Heart left ventricle (tissue), 16 donors: ENCODE data around the gene ARFGAP1. TPM values are rescaled to one million over a fixed set of nuclear protein-coding genes. Genes with fewer than 3 reads are reported as not detected.

ENCODE experiments used
- ATAC-seq, 4 donors: fragments of 200-7000 bp; cut with Tn5 transposase; one replicate each; pipeline ENCODE4 v1.9.1; 2020 to 2022; ENCODE audit warnings: moderate library complexity in 4 of 4, mild to moderate bottlenecking in 3 of 4, moderate number of reproducible peaks in 1 of 4
- DNase-seq, 5 donors: peaks; one replicate each; pipeline ENCODE4 v3.0.0-alpha.2; 2020
- H3K27ac ChIP-seq, 12 donors: fragments of 200-600 bp; sonication (generic) in 4 of 12; one replicate each; pipeline versions ENCODE4 v1.5.0 to v1.8.0; 2016 to 2022; ENCODE audit warnings: mild to moderate bottlenecking in 2 of 12
- H3K27me3 ChIP-seq, 9 donors: fragments of 200-600 bp; sonication (generic) in 2 of 9; one replicate each; pipeline versions ENCODE4 v1.5.1 to v1.8.0; 2016 to 2022; ENCODE audit warnings: mild to moderate bottlenecking in 3 of 9
- H3K36me3 ChIP-seq, 9 donors: fragments of 200-600 bp; sonication (generic) in 2 of 9; one replicate each; pipeline versions ENCODE4 v1.5.0 to v1.8.0; 2018 to 2022; ENCODE audit warnings: mild to moderate bottlenecking in 2 of 9
- H3K4me1 ChIP-seq, 12 donors: fragments of 200-600 bp; sonication (generic) in 4 of 12; one replicate each; pipeline versions ENCODE4 v1.5.0 to v1.8.0; 2016 to 2022; ENCODE audit warnings: mild to moderate bottlenecking in 3 of 12
- H3K4me3 ChIP-seq, 12 donors: fragments of 200-600 bp; sonication (generic) in 4 of 12; one replicate each; pipeline versions ENCODE4 v1.5.0 to v1.8.0; 2017 to 2022; ENCODE audit warnings: mild to moderate bottlenecking in 9 of 12, moderate library complexity in 4 of 12
- H3K9me3 ChIP-seq, 12 donors: fragments of 200-600 bp; sonication (generic) in 4 of 12; one replicate each; pipeline versions ENCODE4 v1.5.0 to v1.8.0; 2016 to 2022; ENCODE audit warnings: mild to moderate bottlenecking in 1 of 12
- POLR2A ChIP-seq, 2 donors: fragments of 450-650 bp; IDR thresholded peaks; one replicate each; pipeline ENCODE4 v1.6.1; 2017; ENCODE audit warnings: antibody characterized with exemption in 2 of 2, mild to moderate bottlenecking in 2 of 2, moderate library complexity in 2 of 2
- WGBS, 4 donors: extraction: QIAGEN DNeasy Blood & Tissue Kit in 2 of 4; methylation state at CpG; one replicate each; pipeline versions ENCODE4 v1.1.5 to v1.1.7; 2013 to 2018; 5-methylcytosine and 5-hydroxymethylcytosine counted together
- intact Hi-C, 10 donors: fragments of 100-400 bp; cut with DNase I; formaldehyde crosslinking; loops; one replicate each; pipeline versions ENCODE4 v1.11.1 to v1.14.2; 2022
- polyA plus RNA-seq, 2 donors: library from polyadenylated mRNA; stranded (reverse); fragments of 200-250 nt; gene quantifications; one replicate each; pipeline ENCODE4 v1.2.3, GENCODE V29; 2013
- total RNA-seq, 9 donors: library from RNA; depleted of rRNA in 2 of 9; stranded (reverse); fragments of >200 nt in 2 of 9; fragmentation: NEBNext Ultra II Directional in 3 of 9; extraction: Animal tissue kit (Norgen Biotek cat#: 25700) in 3 of 9; gene quantifications; one replicate each; pipeline versions ENCODE4 v1.1.0 to v1.2.4, GENCODE V29; 2016 to 2023
- TF ChIP-seq, protein P1 (sequence below), 12 donors: fragments of 200-600 bp; sonication (generic) in 4 of 12; IDR thresholded peaks; one replicate each; pipeline versions ENCODE4 v1.5.0 to v1.8.0; 2018 to 2022; ENCODE audit warnings: antibody characterized with exemption in 12 of 12, mild to moderate bottlenecking in 5 of 12
- donor health status: ischemic (EF 13 %, LVEDD 7.1; RV severe dilation, severe dysfunction).
- donor health status: healthy with polysubstance abuse.
- donor health status: DM: no; HTN: yes; CAD: no.
- donor health status: DM: no; HTN: no; CAD: no.
- donor health status: ischemic (EF 25% LVEDD 6.9; RV normal size, moderate dysfunction).
- donor health status: ischemic (EF 25% LVEDD 5.7; RV mildly dilated, moderate dysfunction).
- donor health status: healthy.
- donor health status: DM: yes; HTN: yes; CAD: no.
- donor health status: ischemic (EF 35%, LVEDD 5.7; RV mildly dilated, moderate dysfunction).
- donor health status: nonischemic (EF 11% LVEDD 7.7; RV severe dilation, severe dysfunction).
- donor health status: DM: yes; HTN: yes; CAD: no.
- donor health status: PGD.
- donor health status: ischemic (EF 29% LVEDD 5.4; RV normal size, mild dysfunction).
- donor health status: nonischemic (EF 23%, LVEDD 6.1; RV moderate dilation, normal function).

Gene ARFGAP1
- total and polyA plus RNA-seq, 11 donors: 14.3 to 51.6 (median 29.5) TPM

DNA sequence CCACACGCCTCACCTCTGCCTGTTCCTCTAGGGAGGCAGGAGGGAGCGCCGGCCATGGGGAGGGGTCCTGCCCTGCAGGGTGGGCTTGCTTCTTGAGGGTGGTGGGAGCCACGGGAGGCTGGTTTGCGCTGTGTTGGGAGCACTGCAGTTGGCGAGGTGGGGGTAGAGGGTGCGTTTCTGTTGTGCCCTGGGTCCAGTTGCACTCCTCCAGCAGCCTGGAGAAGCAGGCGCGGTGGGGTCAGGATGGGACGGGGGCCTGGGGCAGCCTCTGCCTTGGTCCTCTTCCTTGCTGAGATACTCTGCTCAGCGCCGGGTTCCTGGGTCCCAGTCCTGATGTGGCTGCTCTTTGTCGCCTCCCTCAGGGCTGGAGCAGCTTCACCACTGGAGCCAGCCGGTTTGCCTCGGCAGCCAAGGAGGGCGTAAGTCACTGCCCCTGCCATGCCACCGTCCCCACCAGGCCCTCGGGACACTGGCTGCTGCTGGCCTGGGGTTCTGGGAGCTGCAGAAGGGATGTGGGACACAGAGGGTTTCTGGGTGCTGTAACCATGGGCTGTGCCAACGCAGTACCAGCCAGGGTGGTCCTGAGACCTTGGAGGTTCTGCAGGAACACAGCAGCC lies 8.4 kb downstream of the ARFGAP1 start:
- TF ChIP-seq POLR2A (IDR thresholded peaks at IDR 0.05): no peak
- TF ChIP-seq, protein P1, sequence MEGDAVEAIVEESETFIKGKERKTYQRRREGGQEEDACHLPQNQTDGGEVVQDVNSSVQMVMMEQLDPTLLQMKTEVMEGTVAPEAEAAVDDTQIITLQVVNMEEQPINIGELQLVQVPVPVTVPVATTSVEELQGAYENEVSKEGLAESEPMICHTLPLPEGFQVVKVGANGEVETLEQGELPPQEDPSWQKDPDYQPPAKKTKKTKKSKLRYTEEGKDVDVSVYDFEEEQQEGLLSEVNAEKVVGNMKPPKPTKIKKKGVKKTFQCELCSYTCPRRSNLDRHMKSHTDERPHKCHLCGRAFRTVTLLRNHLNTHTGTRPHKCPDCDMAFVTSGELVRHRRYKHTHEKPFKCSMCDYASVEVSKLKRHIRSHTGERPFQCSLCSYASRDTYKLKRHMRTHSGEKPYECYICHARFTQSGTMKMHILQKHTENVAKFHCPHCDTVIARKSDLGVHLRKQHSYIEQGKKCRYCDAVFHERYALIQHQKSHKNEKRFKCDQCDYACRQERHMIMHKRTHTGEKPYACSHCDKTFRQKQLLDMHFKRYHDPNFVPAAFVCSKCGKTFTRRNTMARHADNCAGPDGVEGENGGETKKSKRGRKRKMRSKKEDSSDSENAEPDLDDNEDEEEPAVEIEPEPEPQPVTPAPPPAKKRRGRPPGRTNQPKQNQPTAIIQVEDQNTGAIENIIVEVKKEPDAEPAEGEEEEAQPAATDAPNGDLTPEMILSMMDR (IDR thresholded peaks at IDR 0.05): no peak
- ATAC-seq (no peak), DNase-seq (peak in 1 of 5 donors; percentile 14)
- H3K27me3 ChIP-seq: no peaks in the 10 kb centered on the region
- peaks cover 3 to 96% (median 77%) of the 10 kb centered on the region in 9 donors for H3K36me3 ChIP-seq
- H3K27ac ChIP-seq: no peak overlapping the region
- 83 to 93% (median 87%) methylated on average over 13 to 19 of the region's 19 CpGs for WGBS, 4 donors
- H3K4me1 ChIP-seq: peaks cover 0 to 5% (median 0%) of the 10 kb centered on the region in 12 donors
- intact Hi-C loops: no loop called here
- no peak overlapping the region for H3K4me3 ChIP-seq
- no peaks in the 10 kb centered on the region for H3K9me3 ChIP-seq

DNA sequence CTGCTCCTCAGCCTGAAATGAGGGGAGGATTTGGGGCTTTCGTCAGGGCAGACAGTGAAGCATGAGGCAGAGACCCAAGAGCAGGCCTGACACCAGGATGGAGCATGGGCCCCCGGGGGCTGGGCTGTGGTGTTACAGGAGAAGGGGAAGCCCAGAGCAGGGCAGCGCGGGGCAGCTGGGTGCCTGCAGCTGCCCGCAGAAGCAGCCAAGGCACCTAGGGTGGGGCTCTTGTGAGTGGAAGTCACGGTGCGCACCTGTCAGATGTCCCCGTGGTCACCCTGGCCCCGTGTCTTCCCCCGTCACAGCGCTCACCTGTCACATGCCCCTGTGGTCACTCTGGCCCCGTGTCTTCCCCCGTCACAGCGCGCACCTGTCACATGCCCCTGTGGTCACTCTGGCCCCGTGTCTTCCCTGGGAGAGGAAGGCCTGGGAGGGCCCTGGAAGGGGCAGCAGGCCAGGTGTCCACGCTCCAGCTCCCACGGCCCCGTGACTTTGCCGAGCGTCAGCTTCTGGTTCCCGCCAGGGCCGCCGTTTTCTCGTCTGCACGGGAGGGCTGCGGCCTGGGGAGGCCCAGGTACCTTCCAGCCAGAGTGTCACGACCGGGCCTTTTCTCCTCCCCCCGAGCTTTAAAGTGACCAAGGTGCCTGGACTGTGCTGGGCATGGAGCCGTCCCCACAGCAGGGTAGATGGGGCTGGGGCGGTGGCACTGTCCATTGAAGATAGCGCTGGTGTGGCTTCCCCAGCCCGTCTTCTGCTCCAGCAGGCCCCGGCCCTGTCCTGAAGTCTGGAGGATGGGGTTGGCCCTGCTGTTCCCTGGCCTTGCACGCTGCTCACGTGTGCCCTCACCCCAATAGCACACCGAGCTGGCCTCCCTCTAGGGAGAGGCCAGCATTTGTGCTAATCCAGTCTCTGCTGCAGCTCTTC lies 9.4 kb downstream of the ARFGAP1 start:
- WGBS, 4 donors: 92 to 93% (median 93%) methylated on average over 36 to 38 of the region's 38 CpGs
- no peaks in the 10 kb centered on the region for H3K9me3 ChIP-seq
- intact Hi-C loops: no loop called here
- DNase-seq (peak in 1 of 5 donors; percentile 7), ATAC-seq (no peak)
- H3K27me3 ChIP-seq: no peaks in the 10 kb centered on the region
- H3K36me3 ChIP-seq: peaks cover 3 to 94% (median 74%) of the 10 kb centered on the region in 9 donors
- no peak for TF ChIP-seq POLR2A (IDR thresholded peaks at IDR 0.05)
- TF ChIP-seq, protein P1 (IDR thresholded peaks at IDR 0.05): no peak
- H3K4me3 ChIP-seq: no peak overlapping the region
- peaks cover 0 to 5% (median 0%) of the 10 kb centered on the region in 12 donors for H3K4me1 ChIP-seq
- H3K27ac ChIP-seq: no peak overlapping the region

DNA sequence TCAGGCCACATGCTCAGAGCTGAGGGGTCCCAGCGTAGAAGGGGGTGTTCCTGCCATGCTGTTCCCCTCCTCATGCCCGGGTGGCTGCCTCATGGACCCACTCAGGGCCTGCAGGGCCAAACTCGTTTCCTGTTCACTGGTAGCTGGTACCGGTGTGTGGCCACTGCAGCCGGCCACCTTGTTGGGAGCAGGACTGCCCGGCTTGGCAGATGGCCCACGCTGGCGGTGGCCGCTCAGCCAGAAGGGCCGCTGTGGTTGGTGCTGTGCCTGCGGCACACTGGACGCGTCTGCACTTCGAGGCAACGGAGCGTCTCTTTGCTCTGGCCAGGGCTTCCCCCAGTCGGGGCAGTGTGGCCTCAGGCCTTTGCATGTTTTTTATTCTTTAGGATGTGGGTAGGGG lies 10.3 kb downstream of the ARFGAP1 start:
- Histone ChIP-seq H3K27ac (no peak overlapping the region), H3K27me3 (no peaks in the 10 kb centered on the region), H3K4me3 (no peak overlapping the region), H3K4me1 (peaks cover 0 to 5% (median 0%) of the 10 kb centered on the region in 12 donors), H3K9me3 (no peaks in the 10 kb centered on the region), H3K36me3 (peaks cover 3 to 93% (median 71%) of the 10 kb centered on the region in 9 donors)
- no peak for ATAC-seq
- intact Hi-C loops: no loop called here
- DNase-seq: peak in 1 of 5 donors; percentile 20
- 92 to 95% (median 94%) methylated on average over 6 to 17 of the region's 17 CpGs for WGBS, 4 donors
- TF ChIP-seq, protein P1 (IDR thresholded peaks at IDR 0.05): no peak
- no peak for TF ChIP-seq POLR2A (IDR thresholded peaks at IDR 0.05)
